IMR-90 (cell line): ENCODE data around the gene DYNLT3. TPM values are rescaled to one million over a fixed set of nuclear protein-coding genes. Genes with fewer than 3 reads are reported as not detected.

Source experiments
- ATAC-seq: fragments of 200-7000 bp; cut with Tn5 transposase; 2 replicates; pipeline ENCODE4 v1.9.1; 2020; ENCODE audit warnings: low read depth, mild to moderate bottlenecking, moderate library complexity
- BruUV-seq: library from RNA; stranded (reverse); fragments of 400-500 nt; replicated peaks from 2 replicates; lab custom pipeline; 2021; lab: Mats Ljungman, UMichigan
- CTCF ChIA-PET: fragments of 300-600 bp; formaldehyde crosslinking; extraction: SDS; loops from one replicate; lab custom pipeline; 2021; ENCODE audit warnings: antibody characterized with exemption; lab: Yijun Ruan, JAX
- POLR2A ChIA-PET: fragments of 300-600 bp; sonication (Branson Sonifier 250); formaldehyde crosslinking; loops from one replicate; lab custom pipeline; 2022; ENCODE audit warnings: antibody characterized with exemption; ENCODE audit not compliant: unreplicated experiment; lab: Charles Lee
- DNase-seq: peaks from one replicate; pipeline ENCODE4 v3.0.0; 2013
- H2AFZ ChIP-seq: replicated peaks from 2 replicates; pipeline ENCODE3; 2013; ENCODE audit warnings: low read length, mild to moderate bottlenecking; ENCODE audit not compliant: poor library complexity
- H2AK5ac ChIP-seq: 2 replicates; pipeline ENCODE4 v1.6.1; 2013; ENCODE audit warnings: low read depth, low read length, inconsistent platforms
- H2AK9ac ChIP-seq: replicated peaks from 2 replicates; pipeline ENCODE3; 2013; ENCODE audit warnings: mild to moderate bottlenecking, low read depth, low read length, moderate library complexity; ENCODE audit not compliant: poor library complexity
- H2BK120ac ChIP-seq: 2 replicates; pipeline ENCODE4 v1.6.1; 2013; ENCODE audit warnings: low read depth, low read length, inconsistent platforms
- H2BK15ac ChIP-seq: 3 replicates; pipeline ENCODE4 v1.6.1; 2013; ENCODE audit warnings: low read depth, low read length, inconsistent platforms
- H2BK20ac ChIP-seq: 2 replicates; pipeline ENCODE4 v1.6.1; 2013; ENCODE audit warnings: low read depth, mild to moderate bottlenecking, inconsistent platforms, low read length, moderate library complexity
- H2BK5ac ChIP-seq: 2 replicates; pipeline ENCODE4 v1.6.1; 2013; ENCODE audit warnings: mild to moderate bottlenecking, low read depth, low read length, inconsistent platforms; ENCODE audit not compliant: poor library complexity, severe bottlenecking
- H3K14ac ChIP-seq: replicated peaks from 2 replicates; pipeline ENCODE4 v1.6.1; 2013; ENCODE audit warnings: low read depth, low read length, inconsistent platforms
- H3K18ac ChIP-seq: 2 replicates; pipeline ENCODE4 v1.6.1; 2013; ENCODE audit warnings: low read depth, low read length, control low read depth
- H3K23ac ChIP-seq: 2 replicates; pipeline ENCODE4 v1.6.1; 2013; ENCODE audit warnings: low read depth, low read length, inconsistent platforms
- H3K27ac ChIP-seq: 2 replicates; pipeline ENCODE4 v1.5.1; 2013; ENCODE audit warnings: mild to moderate bottlenecking, control low read depth, low read length; ENCODE audit not compliant: insufficient read depth
- H3K27me3 ChIP-seq: 2 replicates; pipeline ENCODE4 v1.6.1; 2013; ENCODE audit warnings: low read length; ENCODE audit not compliant: control insufficient read depth, insufficient read depth
- H3K36me3 ChIP-seq: 2 replicates; pipeline ENCODE4 v1.6.1; 2013; ENCODE audit warnings: low read length, mixed read lengths; ENCODE audit not compliant: control insufficient read depth, insufficient read depth
- H3K4ac ChIP-seq: 2 replicates; pipeline ENCODE4 v1.6.1; 2013; ENCODE audit warnings: low read depth, low read length, inconsistent platforms
- H3K4me1 ChIP-seq: 2 replicates; pipeline ENCODE4 v1.6.1; 2013; ENCODE audit warnings: low read length, mixed read lengths; ENCODE audit not compliant: control insufficient read depth, insufficient read depth
- H3K4me2 ChIP-seq: 2 replicates; pipeline ENCODE4 v1.6.1; 2013; ENCODE audit warnings: low read depth, mild to moderate bottlenecking, control low read depth, low read length, moderate library complexity
- H3K4me3 ChIP-seq: 2 replicates; pipeline ENCODE4 v1.5.1; 2013; ENCODE audit warnings: low read depth, mild to moderate bottlenecking, control low read depth, low read length, moderate library complexity; ENCODE audit not compliant: insufficient read depth
- H3K56ac ChIP-seq: 2 replicates; pipeline ENCODE4 v1.6.1; 2013; ENCODE audit warnings: low read length, inconsistent platforms; ENCODE audit not compliant: insufficient read depth; ENCODE audit errors: extremely low read depth
- H3K79me1 ChIP-seq, 2 experiments: 2 replicates each; pipeline ENCODE4 v1.6.1; 2013; ENCODE audit warnings: low read length in 2 of 2, inconsistent platforms in 1 of 2, low read depth in 1 of 2
- H3K9ac ChIP-seq: 2 replicates; pipeline ENCODE4 v1.6.1; 2013; ENCODE audit warnings: low read depth, low read length, control low read depth
- H3K9me1 ChIP-seq: 2 replicates; pipeline ENCODE4 v1.6.1; 2013; ENCODE audit warnings: low read length, inconsistent platforms; ENCODE audit not compliant: insufficient read depth
- H3K9me3 ChIP-seq: 2 replicates; pipeline ENCODE4 v1.6.1; 2013; ENCODE audit warnings: low read length; ENCODE audit not compliant: control insufficient read depth, insufficient read depth
- H4K20me1 ChIP-seq: 2 replicates; pipeline ENCODE4 v1.6.1; 2013; ENCODE audit warnings: low read length, inconsistent platforms; ENCODE audit not compliant: insufficient read depth
- H4K5ac ChIP-seq: 2 replicates; pipeline ENCODE4 v1.6.1; 2013; ENCODE audit warnings: mild to moderate bottlenecking, low read depth, low read length, control low read depth
- H4K8ac ChIP-seq, 2 experiments: 2 replicates each; pipeline ENCODE4 v1.6.1; 2013; ENCODE audit warnings: low read depth in 2 of 2, low read length in 2 of 2, control low read depth in 1 of 2, inconsistent platforms in 1 of 2
- H4K91ac ChIP-seq: 2 replicates; pipeline ENCODE4 v1.6.1; 2013; ENCODE audit warnings: low read depth, low read length, inconsistent platforms; ENCODE audit not compliant: insufficient read depth
- BHLHE40 ChIP-seq: fragments of 150-350 bp; IDR thresholded peaks from 2 replicates; pipeline ENCODE4 v1.6.1; 2016; ENCODE audit warnings: mild to moderate bottlenecking, low read depth, low read length
- CEBPB ChIP-seq: IDR thresholded peaks from 2 replicates; pipeline ENCODE4 v1.6.1; 2012; ENCODE audit warnings: low read depth, low read length, improper control_type of control experiment
- CHD1 ChIP-seq: IDR thresholded peaks from 2 replicates; pipeline ENCODE4 v1.6.1; 2012; ENCODE audit warnings: low read depth, low read length, improper control_type of control experiment
- CTCF ChIP-seq: conservative IDR thresholded peaks from 2 replicates; pipeline ENCODE4 v1.5.1; 2012; ENCODE audit warnings: mild to moderate bottlenecking, low read depth, low read length, improper control_type of control experiment
- FOS ChIP-seq: fragments of 150-350 bp; IDR thresholded peaks from 2 replicates; pipeline ENCODE4 v1.6.1; 2016; ENCODE audit warnings: low read depth, low read length
- MAFK ChIP-seq: IDR thresholded peaks from 2 replicates; pipeline ENCODE4 v1.6.1; 2012; ENCODE audit warnings: low read depth, low read length, improper control_type of control experiment
- MAZ ChIP-seq: IDR thresholded peaks from 2 replicates; pipeline ENCODE4 v1.6.1; 2012; ENCODE audit warnings: low read depth, mild to moderate bottlenecking, low read length, improper control_type of control experiment, moderate library complexity, borderline replicate concordance
- MXI1 ChIP-seq: IDR thresholded peaks from 2 replicates; pipeline ENCODE4 v1.6.1; 2012; ENCODE audit warnings: low read depth, mild to moderate bottlenecking, low read length, moderate library complexity, borderline replicate concordance
- NFE2L2 ChIP-seq: fragments of 150-350 bp; IDR thresholded peaks from 2 replicates; pipeline ENCODE4 v1.6.1; 2016; ENCODE audit warnings: low read depth, mild to moderate bottlenecking, low read length
- POLR2A ChIP-seq: IDR thresholded peaks from 2 replicates; pipeline ENCODE4 v1.6.1; 2012; ENCODE audit warnings: mild to moderate bottlenecking, low read depth, low read length
- RAD21 ChIP-seq: IDR thresholded peaks from 2 replicates; pipeline ENCODE4 v1.6.1; 2012; ENCODE audit warnings: low read length, improper control_type of control experiment
- RCOR1 ChIP-seq: IDR thresholded peaks from 2 replicates; pipeline ENCODE4 v1.6.1; 2012; ENCODE audit warnings: mild to moderate bottlenecking, low read length, improper control_type of control experiment; ENCODE audit not compliant: insufficient replicate concordance
- RFX5 ChIP-seq: IDR thresholded peaks from 2 replicates; pipeline ENCODE4 v1.8.0; 2012; ENCODE audit warnings: low read depth, mild to moderate bottlenecking, low read length, moderate library complexity
- SMC3 ChIP-seq: fragments of 150-350 bp; IDR thresholded peaks from 2 replicates; pipeline ENCODE4 v1.6.1; 2016; ENCODE audit warnings: low read depth, mild to moderate bottlenecking, antibody characterized with exemption, low read length, moderate library complexity
- WGBS, 2 experiments: methylation state at CpG; one replicate each; pipeline versions ENCODE4 v1.1.5 to v1.1.7; 2013; ENCODE audit warnings: missing lambda C conversion rate in 2 of 2; ENCODE audit not compliant: insufficient read length in 1 of 2; ENCODE audit errors: extremely low coverage in 2 of 2; 5-methylcytosine and 5-hydroxymethylcytosine counted together
- dilution Hi-C: fragments of 300-500 bp; cut with HindIII; formaldehyde crosslinking; loops from one replicate; pipeline ENCODE4 v1.14.3; 2018; ENCODE audit warnings: low sequenced_read_pairs; ENCODE audit not compliant: unreplicated experiment
- in situ Hi-C: fragments of 300-500 bp; cut with MboI; formaldehyde crosslinking; loops from 3 replicates; pipeline ENCODE4 v1.14.3; 2019; ENCODE audit warnings: low sequenced_read_pairs, inconsistent platforms, mixed read lengths
- intact Hi-C: fragments of 100-400 bp; cut with micrococcal nuclease; formaldehyde crosslinking; loops from 2 replicates; pipeline ENCODE4 v1.10.0; 2022
- polyA plus RNA-seq, 3 experiments: library from polyadenylated mRNA; depleted of rRNA; stranded (reverse); fragments of >200 nt; gene quantifications; 2 replicates each; pipeline ENCODE4 v1.2.3, GENCODE V29; 2012; ENCODE audit warnings: low replicate concordance in 1 of 3
- total RNA-seq: library from RNA; depleted of rRNA; stranded (reverse); fragments of >200 nt; gene quantifications from 2 replicates; pipeline ENCODE4 v1.2.3, GENCODE V29; 2012
- TF ChIP-seq, protein P1 (sequence below): fragments of 150-350 bp; IDR thresholded peaks from 2 replicates; pipeline ENCODE4 v1.6.1; 2017; ENCODE audit warnings: mild to moderate bottlenecking, antibody characterized with exemption, low read length, low read depth
- TF ChIP-seq, protein P2 (sequence below): fragments of 150-350 bp; IDR thresholded peaks from 2 replicates; pipeline ENCODE4 v1.6.1; 2016; ENCODE audit warnings: low read depth, mild to moderate bottlenecking, low read length, moderate library complexity, borderline replicate concordance

DYNLT3 gene
- total and polyA plus RNA-seq, 2 of the 4 experiments (the other 2 are of a cell fraction), result 15.7 to 18.8 TPM

- H3K4me3 ChIP-seq, result no peak overlapping the region
- no peaks in the 10 kb centered on the region for H3K4me1 ChIP-seq
- WGBS, 2 experiments, result no CpG with 5 or more reads among the region's 2 CpGs
- no peak overlapping the region for H3K27ac ChIP-seq
- H3K56ac ChIP-seq, result no peak overlapping the region
- ChIA-PET POLR2A (no interaction called here), CTCF (no interaction called here)
- no peaks in the 10 kb centered on the region for H3K9me1 ChIP-seq
- no peak overlapping the region for H3K18ac ChIP-seq
- H3K36me3 ChIP-seq, result no peaks in the 10 kb centered on the region
- no peak overlapping the region for H2BK120ac ChIP-seq
- no peak overlapping the region for H2BK5ac ChIP-seq
- in situ Hi-C loops (no loop called here), intact Hi-C loops (no loop called here), dilution Hi-C loops (no loop called here)
- H2BK20ac ChIP-seq, result no peak overlapping the region
- H4K8ac ChIP-seq, result no peak overlapping the region
- H3K14ac ChIP-seq, result no peak overlapping the region
- no peaks in the 10 kb centered on the region for H3K79me1 ChIP-seq
- ATAC-seq, result no peak
- H2AFZ ChIP-seq, result no peak overlapping the region
- no peak overlapping the region for H2BK15ac ChIP-seq
- no peaks in the 10 kb centered on the region for H4K20me1 ChIP-seq
- no peaks in the 10 kb centered on the region for H3K27me3 ChIP-seq
- no peak for TF ChIP-seq MAFK
- TF ChIP-seq RCOR1, result no peak
- TF ChIP-seq POLR2A, result no peak
- TF ChIP-seq, protein P1, sequence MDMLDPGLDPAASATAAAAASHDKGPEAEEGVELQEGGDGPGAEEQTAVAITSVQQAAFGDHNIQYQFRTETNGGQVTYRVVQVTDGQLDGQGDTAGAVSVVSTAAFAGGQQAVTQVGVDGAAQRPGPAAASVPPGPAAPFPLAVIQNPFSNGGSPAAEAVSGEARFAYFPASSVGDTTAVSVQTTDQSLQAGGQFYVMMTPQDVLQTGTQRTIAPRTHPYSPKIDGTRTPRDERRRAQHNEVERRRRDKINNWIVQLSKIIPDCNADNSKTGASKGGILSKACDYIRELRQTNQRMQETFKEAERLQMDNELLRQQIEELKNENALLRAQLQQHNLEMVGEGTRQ, result no peak
- no peak for TF ChIP-seq CTCF
- no peak for TF ChIP-seq BHLHE40
- no peak for TF ChIP-seq FOS
- TF ChIP-seq RFX5, result no peak
- no peak for TF ChIP-seq MAZ
- TF ChIP-seq CEBPB, result no peak
- no peak for TF ChIP-seq RAD21
- no peak for TF ChIP-seq NFE2L2
- TF ChIP-seq, protein P2, sequence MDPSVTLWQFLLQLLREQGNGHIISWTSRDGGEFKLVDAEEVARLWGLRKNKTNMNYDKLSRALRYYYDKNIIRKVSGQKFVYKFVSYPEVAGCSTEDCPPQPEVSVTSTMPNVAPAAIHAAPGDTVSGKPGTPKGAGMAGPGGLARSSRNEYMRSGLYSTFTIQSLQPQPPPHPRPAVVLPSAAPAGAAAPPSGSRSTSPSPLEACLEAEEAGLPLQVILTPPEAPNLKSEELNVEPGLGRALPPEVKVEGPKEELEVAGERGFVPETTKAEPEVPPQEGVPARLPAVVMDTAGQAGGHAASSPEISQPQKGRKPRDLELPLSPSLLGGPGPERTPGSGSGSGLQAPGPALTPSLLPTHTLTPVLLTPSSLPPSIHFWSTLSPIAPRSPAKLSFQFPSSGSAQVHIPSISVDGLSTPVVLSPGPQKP, result no peak
- TF ChIP-seq MXI1, result no peak
- TF ChIP-seq SMC3, result no peak
- no peak for TF ChIP-seq CHD1
- H4K5ac ChIP-seq, result no peak overlapping the region
- no peak overlapping the region for H3K23ac ChIP-seq
- no peaks in the 10 kb centered on the region for H3K9me3 ChIP-seq
- H4K91ac ChIP-seq, result no peak overlapping the region
- no peak overlapping the region for H3K4ac ChIP-seq
- DNase-seq, result no peak
- no peak overlapping the region for H3K4me2 ChIP-seq
- H3K9ac ChIP-seq, result no peak overlapping the region
- no peak overlapping the region for H2AK9ac ChIP-seq
- H2AK5ac ChIP-seq, result no peak overlapping the region
- BruUV-seq, result no TSS peak
Measured at GRCh38 chrX:37854748-37855147, 7.4 kb upstream of the DYNLT3 start.
